A673 (cell line): ENCODE data around the gene FUBP3. TPM values are rescaled to one million over a fixed set of nuclear protein-coding genes. Genes with fewer than 3 reads are reported as not detected.

Source experiments
- BruUV-seq: library from RNA; stranded (reverse); fragments of 400-500 nt; replicated peaks from 2 replicates; lab custom pipeline; 2021; lab: Mats Ljungman, UMichigan
- CTCF ChIA-PET: fragments of 300-600 bp; sonication (Branson Sonifier 250); formaldehyde crosslinking; loops from one replicate; lab custom pipeline; 2022; ENCODE audit warnings: antibody characterized with exemption; lab: Charles Lee
- POLR2A ChIA-PET: fragments of 300-600 bp; sonication (Branson Sonifier 250); formaldehyde crosslinking; loops from one replicate; lab custom pipeline; 2022; ENCODE audit warnings: antibody characterized with exemption; ENCODE audit not compliant: low non-redundant PET; lab: Charles Lee
- DNase-seq: peaks from one replicate; pipeline ENCODE4 v3.0.0-alpha.2; 2015; ENCODE audit warnings: low spot score
- H3K27ac ChIP-seq: fragments of 200-600 bp; sonication (generic); 2 replicates; pipeline ENCODE4 v1.5.1; 2016; ENCODE audit warnings: mixed run types, low read depth, mild to moderate bottlenecking, mixed read lengths, antibody characterized with exemption, low read length; ENCODE audit not compliant: poor library complexity, severe bottlenecking
- H3K27me3 ChIP-seq: fragments of 200-600 bp; sonication (generic); replicated peaks from 2 replicates; pipeline ENCODE4 v1.6.1; 2017; ENCODE audit warnings: mixed run types, low read depth, mild to moderate bottlenecking, mixed read lengths, antibody characterized with exemption, low read length; ENCODE audit not compliant: insufficient read depth, poor library complexity
- H3K36me3 ChIP-seq: fragments of 200-600 bp; sonication (generic); 2 replicates; pipeline ENCODE4 v1.6.1; 2016; ENCODE audit warnings: mixed run types, mild to moderate bottlenecking, mixed read lengths, antibody characterized with exemption, low read length; ENCODE audit not compliant: insufficient read depth, poor library complexity, severe bottlenecking
- H3K4me1 ChIP-seq: fragments of 200-600 bp; sonication (generic); 2 replicates; pipeline ENCODE4 v1.6.1; 2017; ENCODE audit warnings: mixed run types, mild to moderate bottlenecking, mixed read lengths, antibody characterized with exemption, low read length; ENCODE audit not compliant: insufficient read depth, poor library complexity, severe bottlenecking
- H3K4me3 ChIP-seq: fragments of 200-600 bp; sonication (generic); 2 replicates; pipeline ENCODE4 v1.5.1; 2016; ENCODE audit warnings: low read depth, mixed run types, mild to moderate bottlenecking, mixed read lengths, low read length; ENCODE audit not compliant: poor library complexity, severe bottlenecking
- H3K9me3 ChIP-seq: fragments of 200-600 bp; sonication (generic); 2 replicates; pipeline ENCODE4 v1.6.1; 2016; ENCODE audit warnings: mixed run types, low read depth, mild to moderate bottlenecking, mixed read lengths, antibody characterized with exemption, low read length; ENCODE audit not compliant: poor library complexity, severe bottlenecking
- CTCF ChIP-seq: fragments of 300-800, 200-600 bp; sonication (generic); conservative IDR thresholded peaks from 2 replicates; pipeline ENCODE4 v1.5.1; 2017; ENCODE audit warnings: low read depth, mild to moderate bottlenecking, antibody characterized with exemption, low read length, moderate library complexity, mixed read lengths
- EZH2 ChIP-seq: fragments of 200-600 bp; sonication (generic); IDR thresholded peaks from 2 replicates; pipeline ENCODE4 v1.6.1; 2017; ENCODE audit warnings: borderline replicate concordance, low read depth, mild to moderate bottlenecking, mixed read lengths, antibody characterized with exemption, low read length; ENCODE audit not compliant: poor library complexity, severe bottlenecking
- intact Hi-C: fragments of 100-400 bp; cut with micrococcal nuclease; formaldehyde crosslinking; loops from one replicate; pipeline ENCODE4 v1.10.0; 2022; ENCODE audit not compliant: unreplicated experiment
- total RNA-seq: library from RNA; stranded (reverse); gene quantifications from 2 replicates; pipeline ENCODE4 v1.2.3, GENCODE V29; 2021

Gene FUBP3
- total RNA-seq, 1 experiment from 2014 or later = 80.4 TPM

DNA sequence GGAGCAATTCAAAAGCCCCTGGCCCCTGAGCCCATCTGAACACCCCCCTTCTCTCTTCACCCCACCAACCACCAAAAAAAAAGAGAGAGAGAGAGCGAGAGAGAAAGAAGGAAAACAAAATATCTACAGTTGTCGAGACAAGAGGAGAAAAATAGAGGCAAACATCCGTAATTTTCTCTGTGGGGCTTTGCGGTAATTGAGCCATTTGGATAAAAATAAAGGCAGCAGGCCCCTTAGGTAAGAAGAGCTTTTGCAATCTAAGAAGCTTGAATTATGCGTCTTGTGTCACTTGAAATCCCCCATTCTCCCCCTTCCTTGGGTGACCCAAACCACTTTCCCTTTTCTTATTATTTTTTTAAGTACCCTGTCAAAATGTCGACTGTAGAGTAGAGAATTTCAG lies 35.5 kb upstream of the FUBP3 start:
- ChIA-PET CTCF (no interaction called here), POLR2A (no interaction called here)
- intact Hi-C loops = no loop called here
- Histone ChIP-seq H3K27me3 (peaks cover 19% of the 10 kb centered on the region), H3K9me3 (no peaks in the 10 kb centered on the region), H3K27ac (no peak overlapping the region), H3K4me1 (no peaks in the 10 kb centered on the region), H3K36me3 (no peaks in the 10 kb centered on the region), H3K4me3 (no peak overlapping the region)
- TF ChIP-seq CTCF = no peak
- TF ChIP-seq EZH2 = no peak
- no peak for DNase-seq
- BruUV-seq = no TSS peak

DNA sequence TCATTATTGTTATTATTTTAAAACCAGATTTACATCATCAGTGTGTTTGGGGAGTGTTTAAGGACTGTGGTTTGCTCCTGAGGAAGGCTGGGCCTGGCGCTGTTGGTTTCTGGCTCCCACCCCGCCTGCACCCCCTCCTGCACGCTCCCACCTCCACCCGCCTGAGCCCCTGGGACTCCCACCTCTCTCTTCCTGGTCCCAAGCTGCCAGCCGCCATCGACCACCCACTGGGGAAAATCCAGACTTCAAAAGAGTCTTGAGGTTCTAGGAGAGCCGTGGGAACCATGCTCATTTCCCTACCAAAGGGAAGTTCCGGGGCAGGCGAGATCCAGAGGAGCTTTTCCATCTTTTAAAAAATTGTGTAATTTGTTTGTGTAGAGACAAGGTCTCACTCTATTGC lies 35.0 kb upstream of the FUBP3 start:
- intact Hi-C loops = no loop called here
- ChIA-PET POLR2A (no interaction called here), CTCF (no interaction called here)
- TF ChIP-seq EZH2 (no peak), CTCF (no peak)
- Histone ChIP-seq H3K4me3 (no peak overlapping the region), H3K4me1 (no peaks in the 10 kb centered on the region), H3K9me3 (no peaks in the 10 kb centered on the region), H3K36me3 (no peaks in the 10 kb centered on the region), H3K27me3 (peaks cover 14% of the 10 kb centered on the region), H3K27ac (no peak overlapping the region)
- no TSS peak for BruUV-seq
- no peak for DNase-seq

GRCh38 chr9:130548103-130548502 lies 31.3 kb upstream of the FUBP3 start:
- Histone ChIP-seq H3K27me3 (no peaks in the 10 kb centered on the region), H3K4me3 (no peak overlapping the region), H3K36me3 (no peaks in the 10 kb centered on the region), H3K27ac (no peak overlapping the region), H3K4me1 (no peaks in the 10 kb centered on the region), H3K9me3 (no peaks in the 10 kb centered on the region)
- ChIA-PET POLR2A (no interaction called here), CTCF (no interaction called here)
- intact Hi-C loops = no loop called here
- TF ChIP-seq EZH2 = no peak
- no peak for TF ChIP-seq CTCF
- DNase-seq = no peak
- BruUV-seq = no TSS peak
